ENCODE data around the gene CREB3L2. TPM values are rescaled to one million over a fixed set of nuclear protein-coding genes. Genes with fewer than 3 reads are reported as not detected.
A peak's percentile ranks its signal among the peaks of the same experiment; 100 is the strongest.

CREB3L2 gene
- total and polyA plus RNA-seq, 2 of the 13 experiments (the other 11 are each of a cell fraction or from before 2014, with no cell fraction given), result 22.1 to 41.1 TPM

- Histone ChIP-seq H3K4me3 (replicated peaks in 1 of 3; ENCODE audit: insufficient read depth in 1 of 3, low read depth in 2 of 3, low read length in 3 of 3) (no peak overlapping the region), H3K4me2 (ENCODE audit: low read depth, low read length) (no peak overlapping the region), H3K9ac (ENCODE audit: insufficient read depth, low read depth, low read length) (no peak overlapping the region), H3K27me3 (ENCODE audit: control insufficient read depth in 1 of 2, insufficient read depth in 2 of 2, low read length in 2 of 2) (no peaks in the 10 kb centered on the region), H4K20me1 (ENCODE audit: insufficient read depth, low read length) (no peaks in the 10 kb centered on the region), H3K4me1 (ENCODE audit: insufficient read depth, low read length) (peaks cover 22% of the 10 kb centered on the region), H3K36me3 (replicated peaks in 1 of 2; ENCODE audit: control insufficient read depth in 1 of 2, insufficient read depth in 2 of 2, low read length in 2 of 2) (peaks cover 23 to 75% of the 10 kb centered on the region in 2 experiments), H3K27ac (ENCODE audit: extremely low read length, insufficient read depth, low read length) (no peak overlapping the region), H3K79me2 (ENCODE audit: insufficient read depth, low read length) (no peaks in the 10 kb centered on the region), H2AFZ (ENCODE audit: low read length) (no peak overlapping the region), H3K9me3 (ENCODE audit: low read length) (no peaks in the 10 kb centered on the region)
- no TSS peak for BruUV-seq (replicated peaks)
- peak; percentile 70 for DNase-seq (ENCODE audit: low spot score)
- 50% methylated on average over 9 of the region's 9 CpGs for WGBS (ENCODE audit: low lambda C conversion rate)
- in situ Hi-C loops (cut with HindIII; ENCODE audit: extremely low pct_ligation_motif_present, low pct_unique_long_range_greater_than_20kb) (no loop called here), intact Hi-C loops (cut with micrococcal nuclease; ENCODE audit: unreplicated experiment) (loop anchor here (1.0 to 2.0 kb wide), 3 partner anchors 61 to 141 kb away; no protein-coding TSS in a partner anchor)
- ATAC-seq, result peak; percentile 58
- ChIA-PET CTCF (ENCODE audit: low intra/inter-chr PET ratio, low total read pairs) (interaction anchor here (2.5 kb wide), 2 partner anchors 98 to 105 kb away, joined by 11 to 46 read pairs; partner anchors contain the start of gene CREB3L2), POLR2A (interaction anchor here (0.8 to 2.1 kb wide), 3 partner anchors 37 to 98 kb away, joined by 3 to 9 read pairs (median 6); partner anchors contain the start of gene CREB3L2)
- peak; percentile 82 for FAIRE-seq
- TF ChIP-seq ZNF18 (CRISPR knock-in tag; IDR thresholded peaks at IDR 0.05; ENCODE audit: insufficient replicate concordance), result peak; percentile 35
- TF ChIP-seq ZNF205 (CRISPR knock-in tag; IDR thresholded peaks at IDR 0.05), result peak; percentile 30; the same call in 1 of the 2 replicates
- TF ChIP-seq SMC3 (IDR thresholded peaks at IDR 0.05; ENCODE audit: low read length), result peak; percentile 93
- TF ChIP-seq TMF1 (CRISPR knock-in tag; IDR thresholded peaks at IDR 0.05; ENCODE audit: low read depth), result no peak
- TF ChIP-seq ZBTB39 (CRISPR knock-in tag; IDR thresholded peaks at IDR 0.05), result no peak
- no peak for TF ChIP-seq TRAFD1 (CRISPR knock-in tag; IDR thresholded peaks at IDR 0.05; ENCODE audit: borderline replicate concordance)
- TF ChIP-seq ZNF256 (CRISPR knock-in tag; conservative IDR thresholded peaks at IDR 0.05), result no peak
- peak; percentile 81 for TF ChIP-seq CTCF (CRISPR knock-in tag; IDR thresholded peaks at IDR 0.05)
- TF ChIP-seq POGK (CRISPR knock-in tag; conservative IDR thresholded peaks at IDR 0.05), result 0 out of 2 replicates have a peak, but pooled peaks have one; percentile 17
- TF ChIP-seq MIXL1 (CRISPR knock-in tag; IDR thresholded peaks at IDR 0.05), result 0 out of 2 replicates have a peak, but pooled peaks have one; percentile 37
- TF ChIP-seq GLI4 (CRISPR knock-in tag; IDR thresholded peaks at IDR 0.05; ENCODE audit: borderline replicate concordance), result no peak
- 0 out of 2 replicates have a peak, but pooled peaks have one; percentile 34 for TF ChIP-seq ZNF124 (CRISPR knock-in tag; IDR thresholded peaks at IDR 0.05)
These were observed 98.3 kb downstream of the CREB3L2 start for GRCh38 chr7:137903382-137904169.
